GM12875 (cell line): ENCODE measurements around the gene SGPP2.

Source experiments
- H3K4me3 ChIP-seq: one replicate; pipeline ENCODE4 v1.5.1; 2011; ENCODE audit warnings: low read depth, low read length, control low read depth
- TF ChIP-seq, protein P1 (sequence below): IDR thresholded peaks from 2 replicates; pipeline ENCODE4 v1.5.1; 2011; ENCODE audit warnings: low read depth, mild to moderate bottlenecking, control low read depth, inconsistent platforms, low read length, moderate library complexity, borderline replicate concordance; ENCODE audit not compliant: insufficient read depth

SGPP2 gene

DNA sequence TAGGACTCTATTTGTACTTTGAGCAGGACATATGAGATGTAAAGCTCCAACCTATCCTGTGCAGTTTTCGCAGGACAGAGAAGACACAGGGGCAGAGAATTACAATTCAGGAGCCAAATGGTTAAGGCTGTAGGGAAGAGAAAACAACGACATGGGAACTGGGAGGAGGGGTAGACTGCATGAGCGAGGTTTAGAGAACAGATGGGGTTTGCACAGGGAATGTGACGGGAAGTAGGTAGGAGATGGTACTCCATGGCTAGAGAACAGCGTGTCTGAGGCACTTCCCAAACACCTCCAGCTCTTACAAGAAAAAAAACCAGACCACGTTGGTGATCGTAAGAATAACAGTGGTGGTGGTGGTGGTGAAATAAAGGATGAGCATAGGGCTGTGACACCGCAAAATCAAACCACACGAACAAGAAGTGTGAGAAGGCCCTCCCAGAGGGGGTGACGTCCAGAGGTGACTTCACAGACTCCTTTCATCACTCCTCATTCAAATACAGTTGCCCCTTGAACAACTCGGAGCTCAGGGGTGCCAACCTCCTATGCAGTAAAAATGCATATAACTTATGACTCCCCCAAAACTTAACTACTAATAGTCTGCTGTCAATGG lies 138.9 kb downstream of the SGPP2 start:
- TF ChIP-seq, protein P1, sequence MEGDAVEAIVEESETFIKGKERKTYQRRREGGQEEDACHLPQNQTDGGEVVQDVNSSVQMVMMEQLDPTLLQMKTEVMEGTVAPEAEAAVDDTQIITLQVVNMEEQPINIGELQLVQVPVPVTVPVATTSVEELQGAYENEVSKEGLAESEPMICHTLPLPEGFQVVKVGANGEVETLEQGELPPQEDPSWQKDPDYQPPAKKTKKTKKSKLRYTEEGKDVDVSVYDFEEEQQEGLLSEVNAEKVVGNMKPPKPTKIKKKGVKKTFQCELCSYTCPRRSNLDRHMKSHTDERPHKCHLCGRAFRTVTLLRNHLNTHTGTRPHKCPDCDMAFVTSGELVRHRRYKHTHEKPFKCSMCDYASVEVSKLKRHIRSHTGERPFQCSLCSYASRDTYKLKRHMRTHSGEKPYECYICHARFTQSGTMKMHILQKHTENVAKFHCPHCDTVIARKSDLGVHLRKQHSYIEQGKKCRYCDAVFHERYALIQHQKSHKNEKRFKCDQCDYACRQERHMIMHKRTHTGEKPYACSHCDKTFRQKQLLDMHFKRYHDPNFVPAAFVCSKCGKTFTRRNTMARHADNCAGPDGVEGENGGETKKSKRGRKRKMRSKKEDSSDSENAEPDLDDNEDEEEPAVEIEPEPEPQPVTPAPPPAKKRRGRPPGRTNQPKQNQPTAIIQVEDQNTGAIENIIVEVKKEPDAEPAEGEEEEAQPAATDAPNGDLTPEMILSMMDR, result no peak
- no peak overlapping the region for H3K4me3 ChIP-seq

DNA sequence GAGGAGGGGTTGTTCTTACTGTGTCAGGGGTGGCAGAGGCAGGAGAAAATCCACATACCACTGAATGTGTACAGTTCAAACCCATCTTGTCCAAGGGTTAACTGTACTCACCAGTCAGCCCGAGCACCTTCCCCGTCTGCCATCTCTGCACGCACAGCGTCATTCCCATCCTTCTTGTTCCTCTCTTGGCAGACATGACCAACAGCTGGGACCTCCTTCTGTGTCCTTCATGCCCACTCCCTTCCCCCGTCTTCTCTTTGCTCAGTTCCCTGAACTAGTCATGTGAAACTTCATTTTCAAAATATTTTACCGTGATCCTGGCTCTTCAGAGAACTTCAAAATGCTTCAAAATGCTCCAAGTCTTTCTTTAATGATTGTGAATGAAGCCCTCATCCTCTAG lies 139.6 kb downstream of the SGPP2 start:
- TF ChIP-seq, protein P1, result no peak
- H3K4me3 ChIP-seq, result no peak overlapping the region

DNA sequence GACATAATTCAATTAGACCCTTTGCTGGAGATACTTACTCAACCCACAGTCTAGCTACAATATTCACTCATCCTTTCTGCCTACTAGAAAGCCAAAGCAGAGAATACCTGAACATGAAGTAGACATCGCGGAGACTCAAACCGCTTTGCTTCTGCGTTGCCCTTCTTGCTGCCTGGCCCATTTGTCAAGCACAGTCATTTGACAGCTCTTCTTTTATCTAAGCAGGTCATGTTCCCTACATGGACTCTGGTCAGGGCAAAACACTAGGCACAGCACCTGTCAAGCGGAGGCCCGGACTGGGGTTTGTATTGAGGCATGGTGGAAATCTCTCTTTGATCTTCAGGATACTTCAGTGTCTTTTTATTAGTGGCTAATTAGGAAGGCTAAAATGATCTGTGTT lies 141.9 kb downstream of the SGPP2 start:
- TF ChIP-seq, protein P1, result no peak
- no peak overlapping the region for H3K4me3 ChIP-seq

DNA sequence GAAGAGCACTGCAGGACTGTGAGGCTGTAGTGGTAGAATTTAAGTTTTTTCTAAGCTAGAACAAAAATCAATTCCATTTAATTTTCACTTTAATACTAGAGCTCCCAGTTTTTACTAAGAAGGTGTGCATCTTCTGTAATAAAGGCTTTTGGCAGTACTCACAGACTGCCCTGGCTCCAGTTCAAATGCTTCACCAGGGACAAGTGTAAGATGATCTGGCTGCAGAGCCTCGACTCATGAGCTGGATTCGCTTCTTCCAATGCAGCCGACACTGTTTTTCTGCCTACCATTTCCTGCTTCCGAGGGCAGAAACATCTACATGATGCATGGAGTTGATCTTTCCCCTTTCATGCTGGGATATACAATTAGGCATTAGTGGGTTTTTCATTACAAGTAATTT lies 144.5 kb downstream of the SGPP2 start:
- TF ChIP-seq, protein P1, result no peak
- H3K4me3 ChIP-seq, result no peak overlapping the region

DNA sequence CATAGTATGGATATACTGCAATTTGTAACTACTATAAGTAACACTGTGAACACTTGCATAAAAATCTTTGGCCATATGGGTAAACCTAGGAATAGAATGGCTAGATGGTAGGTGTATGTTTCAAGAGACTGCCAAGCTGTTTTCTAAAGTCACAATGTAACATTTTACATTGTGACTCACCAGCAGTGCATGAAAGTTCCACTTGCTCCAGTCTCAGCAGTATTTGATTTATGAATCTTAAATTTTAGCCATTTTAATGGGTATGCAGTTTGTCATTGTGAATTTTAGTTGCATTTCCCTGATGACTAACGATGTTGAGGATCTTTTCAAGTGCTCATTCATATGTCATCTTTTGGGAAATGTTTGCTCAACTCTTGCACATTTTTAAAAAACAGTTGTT lies 145.5 kb downstream of the SGPP2 start:
- no peak overlapping the region for H3K4me3 ChIP-seq
- TF ChIP-seq, protein P1, result no peak

DNA sequence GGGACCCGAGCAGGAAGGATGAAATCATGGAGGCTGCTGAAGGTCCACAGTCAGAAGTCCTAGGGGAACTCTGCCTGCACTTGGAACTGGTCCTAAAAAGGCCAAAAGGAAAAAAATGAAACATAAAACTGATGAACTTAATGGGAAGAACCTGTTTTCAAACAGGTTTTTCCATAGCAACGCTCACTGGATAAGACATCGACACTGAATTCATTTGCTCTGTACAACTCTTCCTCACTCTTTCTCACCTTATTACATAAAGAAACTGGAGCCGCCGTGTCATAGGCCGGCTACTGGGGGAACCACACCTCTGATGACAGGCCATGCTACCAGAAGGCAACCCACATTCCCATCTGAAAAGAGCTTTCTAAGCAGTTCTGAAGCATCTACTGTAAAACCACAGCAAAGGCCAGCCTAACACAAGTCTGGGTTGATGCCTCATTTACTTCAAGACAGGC lies 147.9 kb downstream of the SGPP2 start:
- no peak overlapping the region for H3K4me3 ChIP-seq
- TF ChIP-seq, protein P1, result no peak

DNA sequence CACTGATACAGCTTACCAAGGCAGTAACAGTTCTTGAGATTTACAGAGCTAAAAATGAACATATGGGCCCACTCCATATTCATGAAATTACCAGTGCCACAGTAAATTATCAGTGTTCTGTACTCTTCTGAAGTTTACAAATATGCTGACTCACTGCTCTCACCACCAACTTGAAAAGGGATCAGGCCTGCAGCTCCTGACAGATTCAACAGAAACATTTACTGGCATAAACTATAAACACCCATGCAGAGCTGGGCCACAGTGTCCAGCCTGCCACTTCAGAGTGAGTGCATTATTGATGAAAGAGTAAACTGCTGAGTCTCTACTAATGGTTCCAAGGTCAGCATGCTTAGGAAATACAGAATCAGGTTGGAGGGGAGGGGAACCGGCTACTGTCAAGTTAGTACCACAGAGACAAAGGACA lies 148.4 kb downstream of the SGPP2 start:
- H3K4me3 ChIP-seq, result no peak overlapping the region
- TF ChIP-seq, protein P1, result no peak
